NCI-H146 (cell line): ENCODE data around the gene LCE4A.

ENCODE experiments used
- DNase-seq: peaks from one replicate; lab custom pipeline; 2025; lab: John Stamatoyannopoulos, UW

The LCE4A gene

GRCh38 chr1:152745765-152746444 is 37.9 kb downstream of the LCE4A start:
- no peak for DNase-seq

GRCh38 chr1:152747831-152748230 is 39.9 kb downstream of the LCE4A start:
- DNase-seq = no peak

GRCh38 chr1:152752225-152752624 is 44.3 kb downstream of the LCE4A start:
- DNase-seq = no peak

GRCh38 chr1:152753586-152753985 is 45.6 kb downstream of the LCE4A start:
- no peak for DNase-seq

GRCh38 chr1:152756872-152757271 is 48.9 kb downstream of the LCE4A start:
- DNase-seq = no peak

- DNase-seq = no peak
Observed at GRCh38 chr1:152757747-152758146, 49.8 kb downstream of the LCE4A start, which contains the start of gene KPRP. Gene KPRP (plus strand): TSS chr1:152758025. CDS start chr1:152759589, 1,564 bp downstream.

GRCh38 chr1:152758636-152759035 is 50.7 kb downstream of the LCE4A start:
- DNase-seq = no peak
